ENCODE data around the gene WDR1.

The WDR1 gene

GRCh38 chr4:10115797-10116568 is 616 bp downstream of the WDR1 start:
- in situ Hi-C loops (cut with MboI; ENCODE audit: low sequenced_read_pairs): no loop called here

DNA sequence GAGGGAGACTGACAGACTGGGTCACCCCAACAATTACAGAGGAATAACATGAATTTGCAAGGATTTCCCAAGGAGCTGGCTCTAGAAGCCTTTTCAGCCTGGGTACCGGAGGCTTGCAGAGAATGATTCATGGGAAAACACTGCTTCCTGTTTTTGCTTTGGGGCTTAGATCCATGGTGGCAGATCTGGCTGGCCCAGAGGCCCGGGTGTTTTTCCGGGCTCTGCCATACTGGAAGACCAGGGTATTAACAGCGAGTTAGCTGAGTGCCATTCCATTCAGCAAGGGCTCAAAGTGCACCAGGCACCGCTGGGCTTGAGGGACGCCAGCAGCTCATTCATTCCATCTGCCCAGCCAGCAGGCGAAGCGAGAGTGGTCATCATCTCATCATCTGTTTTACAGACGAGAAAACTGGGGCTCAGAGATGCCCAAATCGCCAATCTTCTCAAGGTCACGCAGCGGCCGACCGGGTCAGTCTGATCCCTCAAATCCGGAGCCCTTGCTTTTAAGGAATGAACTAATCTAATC is 1.3 kb downstream of the WDR1 start:
- in situ Hi-C loops (cut with MboI; ENCODE audit: low sequenced_read_pairs): no loop called here

DNA sequence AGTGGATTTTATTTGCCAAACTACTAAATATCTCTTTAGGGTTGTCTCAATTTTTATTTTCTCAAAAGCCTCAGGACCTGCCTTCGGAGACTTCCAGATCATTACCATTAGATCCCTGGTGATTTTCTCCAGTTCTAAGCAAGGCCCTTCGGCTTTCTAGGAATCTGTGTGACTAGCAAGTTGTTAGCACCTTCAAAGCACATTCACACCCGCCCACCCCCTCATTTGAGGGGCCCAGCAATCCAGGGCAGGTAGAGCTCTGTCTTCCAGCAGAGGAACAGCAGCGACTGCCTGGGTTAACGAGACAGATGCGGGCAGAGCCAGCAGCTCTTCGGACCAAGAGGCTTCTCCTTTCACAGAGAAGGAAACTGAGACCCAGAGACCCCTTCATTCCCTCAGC is 2.0 kb downstream of the WDR1 start:
- in situ Hi-C loops (cut with MboI; ENCODE audit: low sequenced_read_pairs): no loop called here

DNA sequence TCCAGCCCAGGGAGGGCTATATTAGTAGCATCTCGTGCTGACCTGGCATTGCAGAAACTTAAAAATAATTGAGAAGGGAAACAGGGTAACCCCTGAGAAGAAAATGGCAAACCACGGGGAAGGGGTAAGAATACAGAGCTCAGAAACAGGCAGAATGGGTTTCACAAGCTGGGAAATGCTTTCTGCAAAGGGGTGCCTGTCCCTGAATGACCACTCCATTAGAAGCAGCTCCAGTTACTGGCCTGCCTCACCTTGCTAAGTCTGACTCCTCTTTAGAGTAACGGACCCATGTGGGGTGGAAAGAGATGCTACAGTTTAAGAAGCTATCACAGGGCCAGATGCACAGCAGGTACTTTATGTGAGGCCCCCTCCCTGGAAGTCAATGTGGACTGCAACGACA is 2.5 kb downstream of the WDR1 start:
- in situ Hi-C loops (cut with MboI; ENCODE audit: low sequenced_read_pairs): no loop called here

DNA sequence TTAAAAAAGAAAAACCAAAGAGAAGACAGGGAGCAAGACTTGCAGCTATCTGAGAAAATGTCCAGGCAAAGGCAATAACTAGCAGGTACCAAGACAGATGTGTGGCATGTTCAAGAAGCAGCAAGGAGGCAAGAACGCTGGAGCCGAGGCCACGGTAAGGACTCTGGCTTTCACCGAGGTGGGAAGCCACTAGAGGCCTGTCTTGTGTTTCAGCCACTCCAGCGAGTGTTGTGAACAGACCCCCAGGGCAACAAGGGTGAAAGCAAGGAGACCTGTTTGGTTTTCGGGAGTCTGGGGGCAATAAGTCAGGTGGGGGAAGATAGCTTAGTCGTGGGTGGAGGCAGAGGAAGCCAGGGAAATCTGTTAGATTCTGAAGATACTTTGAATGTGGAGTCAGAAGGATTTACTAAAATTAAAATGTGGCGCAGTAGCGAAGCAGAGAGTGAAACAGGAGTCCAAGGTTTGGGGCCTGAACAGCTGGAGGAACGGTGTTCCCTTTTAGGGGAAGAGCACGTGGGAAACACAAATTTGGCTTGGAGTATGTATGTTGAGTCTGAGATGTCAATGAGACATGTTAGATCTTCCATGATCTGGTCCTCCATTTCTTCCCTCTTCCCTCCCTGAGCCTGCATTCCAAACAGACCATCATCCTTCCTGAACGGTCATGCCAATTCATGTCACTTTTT is 3.1 kb downstream of the WDR1 start:
- in situ Hi-C loops (cut with MboI; ENCODE audit: low sequenced_read_pairs): no loop called here

GRCh38 chr4:10112658-10113284 is 3.8 kb downstream of the WDR1 start:
- in situ Hi-C loops (cut with MboI; ENCODE audit: low sequenced_read_pairs): no loop called here

- in situ Hi-C loops (cut with MboI; ENCODE audit: low sequenced_read_pairs): no loop called here
Observed at GRCh38 chr4:10111067-10111801, 5.4 kb downstream of the WDR1 start.

DNA sequence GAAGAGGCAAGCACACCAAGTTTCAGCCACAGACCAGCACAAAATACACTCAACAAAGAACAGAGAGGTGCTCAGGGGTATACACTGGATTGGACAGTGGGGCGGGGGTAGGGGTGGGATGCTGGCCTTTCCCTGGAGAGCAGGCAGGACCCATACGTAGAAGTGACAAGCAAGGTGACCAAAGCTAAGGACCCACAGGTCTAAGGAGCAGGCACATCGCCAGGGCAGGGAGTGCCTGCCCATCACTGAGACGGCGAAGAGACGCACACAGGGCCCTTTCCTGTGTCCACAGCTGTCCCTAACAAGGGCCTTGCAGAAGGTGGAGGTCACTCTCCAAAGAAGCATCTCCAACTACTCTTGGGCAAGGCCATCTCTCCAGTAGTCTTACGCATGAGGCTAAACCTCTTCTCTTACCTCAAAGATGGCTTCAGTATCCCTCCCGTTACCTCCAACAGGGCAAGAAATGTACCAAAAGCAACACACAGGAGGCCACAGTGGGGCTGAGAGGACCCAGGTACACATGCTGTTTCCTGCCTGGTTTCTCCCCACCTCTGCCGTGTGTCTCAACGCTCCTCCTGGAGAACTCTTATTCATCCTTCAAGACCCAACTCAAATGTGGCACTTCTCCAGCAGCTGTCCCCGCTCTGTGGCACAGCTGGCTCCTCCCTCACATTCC is 6.5 kb downstream of the WDR1 start:
- in situ Hi-C loops (cut with MboI; ENCODE audit: low sequenced_read_pairs): no loop called here

DNA sequence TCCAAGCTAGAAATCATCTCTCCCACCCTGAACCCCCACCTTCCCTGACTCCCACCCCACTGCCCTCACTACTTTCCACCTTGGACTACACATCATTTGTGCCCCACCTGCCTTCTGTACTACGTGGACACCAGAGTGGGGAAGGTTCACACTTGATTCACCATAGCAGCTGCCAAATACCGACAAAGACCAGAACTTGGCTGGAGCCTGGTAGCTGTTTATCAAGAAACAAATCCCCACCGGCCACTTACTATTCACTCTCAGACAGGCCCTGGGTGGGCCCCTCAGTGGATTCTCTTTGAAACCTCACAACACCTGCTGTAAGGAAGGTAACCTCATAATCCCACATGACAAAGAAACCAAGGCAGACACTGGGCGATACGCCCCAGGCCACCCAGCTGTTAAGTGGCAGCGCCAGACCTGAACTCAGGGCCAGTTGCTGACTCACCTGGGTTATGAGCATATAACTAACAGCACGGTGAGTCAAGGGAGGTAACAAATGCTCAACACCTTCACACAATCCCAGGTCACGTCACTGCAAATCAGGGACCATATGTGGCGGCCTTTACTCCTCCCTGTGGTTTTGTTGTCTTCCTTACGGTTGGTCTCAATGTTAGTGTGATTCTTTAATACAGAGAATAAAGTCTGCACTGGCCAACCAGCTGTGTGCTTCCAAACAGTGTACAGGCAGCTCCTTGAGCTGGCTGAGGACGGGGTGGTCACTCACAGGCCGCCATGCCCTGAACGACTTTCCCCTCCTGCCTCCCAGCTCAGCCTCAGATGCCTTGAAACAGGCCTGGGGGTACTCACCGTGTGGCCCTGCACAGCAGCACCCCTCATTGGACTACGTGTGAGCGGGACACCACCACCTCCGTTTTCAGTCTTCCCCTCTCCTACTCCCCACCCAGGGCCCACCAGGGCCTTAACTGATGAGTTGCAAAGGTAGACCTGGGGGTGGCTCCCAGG is 7.5 kb downstream of the WDR1 start:
- in situ Hi-C loops (cut with MboI; ENCODE audit: low sequenced_read_pairs): no loop called here

DNA sequence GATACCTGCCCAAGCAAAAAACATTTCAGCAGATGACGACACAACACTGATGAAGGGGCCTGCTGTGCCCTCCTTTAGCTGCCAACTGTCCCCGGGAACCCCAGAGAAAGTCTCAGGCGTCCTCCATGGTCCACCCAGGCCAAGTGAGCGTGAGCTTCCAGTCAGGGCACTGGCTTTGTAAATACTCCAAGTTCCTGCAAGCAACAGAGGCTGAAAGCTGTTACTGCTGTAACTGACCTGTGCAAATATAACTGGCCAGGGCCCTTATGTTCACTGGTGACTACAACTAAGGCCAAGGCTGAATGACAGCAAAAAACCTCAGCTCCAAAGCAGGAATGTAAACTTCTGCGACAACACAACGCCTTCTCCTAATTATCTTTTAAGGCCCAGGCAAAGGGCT is 8.2 kb downstream of the WDR1 start:
- in situ Hi-C loops (cut with MboI; ENCODE audit: low sequenced_read_pairs): no loop called here

GRCh38 chr4:10107111-10108091 is 9.2 kb downstream of the WDR1 start:
- in situ Hi-C loops (cut with MboI; ENCODE audit: low sequenced_read_pairs): no loop called here

GRCh38 chr4:10106421-10107039 is 10.1 kb downstream of the WDR1 start:
- in situ Hi-C loops (cut with MboI; ENCODE audit: low sequenced_read_pairs): no loop called here

DNA sequence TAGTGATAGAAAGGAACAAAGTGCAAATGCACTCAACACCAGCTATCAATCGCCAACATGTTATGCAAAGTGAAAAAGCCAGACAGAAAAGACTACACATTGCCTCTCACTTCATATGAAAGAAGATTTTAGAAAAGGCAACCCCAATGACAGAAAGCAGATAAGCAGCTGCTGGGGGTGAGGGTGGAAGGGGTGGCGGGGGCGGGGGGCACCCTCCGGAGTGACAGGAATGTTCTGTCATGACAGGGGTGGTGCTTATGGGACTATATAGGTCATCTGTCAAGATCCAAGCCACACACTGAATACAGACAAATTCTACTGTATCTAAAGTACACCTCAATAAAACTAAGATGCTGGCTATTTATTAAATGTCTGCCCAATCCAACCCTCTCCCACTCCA is 10.7 kb downstream of the WDR1 start:
- in situ Hi-C loops (cut with MboI; ENCODE audit: low sequenced_read_pairs): no loop called here

- in situ Hi-C loops (cut with MboI; ENCODE audit: low sequenced_read_pairs): no loop called here
Observed at GRCh38 chr4:10105421-10105820, 11.2 kb downstream of the WDR1 start.

DNA sequence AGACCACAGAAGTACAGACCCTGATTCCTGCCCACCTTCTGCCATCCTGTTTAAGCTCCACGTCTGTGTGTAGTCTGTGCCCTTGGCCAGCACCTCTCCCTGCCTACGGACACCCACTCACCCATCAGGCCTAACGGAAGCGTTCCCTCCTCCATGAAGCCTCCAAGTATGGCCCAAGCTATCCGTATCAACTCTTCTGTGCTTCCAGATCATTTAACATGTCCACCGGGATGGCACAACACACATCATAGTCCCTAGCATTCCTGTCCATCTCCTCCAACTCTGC is 11.7 kb downstream of the WDR1 start:
- in situ Hi-C loops (cut with MboI; ENCODE audit: low sequenced_read_pairs): no loop called here

GRCh38 chr4:10104211-10104990 is 12.2 kb downstream of the WDR1 start:
- in situ Hi-C loops (cut with MboI; ENCODE audit: low sequenced_read_pairs): no loop called here
